HG02870 (cell line): ENCODE data around the gene GSTA2.
"Not testable (repeated sequence)": the region's sequence is repeated elsewhere in the genome, so short reads cannot be mapped to it uniquely, and the experiment has no call there.

ENCODE experiments used
- ATAC-seq: cut with Tn5 transposase; IDR thresholded peaks from one replicate; pipeline ENCODE4 v1.9.1; 2021; ENCODE audit warnings: mild to moderate bottlenecking, moderate library complexity; ENCODE audit not compliant: unreplicated experiment

The GSTA2 gene

GRCh38 chr6:52760105-52760765, 3.0 kb downstream of the GSTA2 start:
- ATAC-seq = no peak

- ATAC-seq = no peak
These were observed 4.2 kb downstream of the GSTA2 start for GRCh38 chr6:52759085-52759484.

- not testable (repeated sequence) for ATAC-seq
These were observed 5.5 kb downstream of the GSTA2 start for GRCh38 chr6:52757651-52758338.

GRCh38 chr6:52754443-52754842, 8.8 kb downstream of the GSTA2 start:
- no peak for ATAC-seq

GRCh38 chr6:52753137-52753536, 10.1 kb downstream of the GSTA2 start:
- not testable (repeated sequence) for ATAC-seq

GRCh38 chr6:52752310-52752709, 11.0 kb downstream of the GSTA2 start:
- no peak for ATAC-seq

GRCh38 chr6:52749556-52750152, 13.6 kb downstream of the GSTA2 start:
- no peak for ATAC-seq

- not testable (repeated sequence) for ATAC-seq
These were observed 16.0 kb downstream of the GSTA2 start for GRCh38 chr6:52747301-52747700.

GRCh38 chr6:52746213-52746612, 17.1 kb downstream of the GSTA2 start:
- no peak for ATAC-seq

- no peak for ATAC-seq
These were observed 17.5 kb downstream of the GSTA2 start for GRCh38 chr6:52745764-52746201.

GRCh38 chr6:52741872-52742271, 21.4 kb downstream of the GSTA2 start:
- no peak for ATAC-seq

GRCh38 chr6:52739627-52740026, 23.6 kb downstream of the GSTA2 start:
- no peak for ATAC-seq

GRCh38 chr6:52739134-52739533, 24.1 kb downstream of the GSTA2 start:
- no peak for ATAC-seq

- no peak for ATAC-seq
These were observed 27.1 kb downstream of the GSTA2 start for GRCh38 chr6:52736145-52736544.

GRCh38 chr6:52735071-52735470, 28.2 kb downstream of the GSTA2 start:
- ATAC-seq = no peak

GRCh38 chr6:52734072-52734471, 29.2 kb downstream of the GSTA2 start:
- ATAC-seq = no peak

GRCh38 chr6:52733172-52733571, 30.1 kb downstream of the GSTA2 start:
- no peak for ATAC-seq

GRCh38 chr6:52731719-52732118, 31.6 kb downstream of the GSTA2 start:
- no peak for ATAC-seq

GRCh38 chr6:52729576-52729975, 33.7 kb downstream of the GSTA2 start:
- no peak for ATAC-seq

- ATAC-seq = no peak
These were observed 34.9 kb downstream of the GSTA2 start for GRCh38 chr6:52728394-52728793.

- ATAC-seq = no peak
These were observed 35.4 kb downstream of the GSTA2 start for GRCh38 chr6:52727908-52728307.
